HepG2 (cell line): ENCODE data around the gene VWA3A. TPM values are rescaled to one million over a fixed set of nuclear protein-coding genes. Genes with fewer than 3 reads are reported as not detected.
A peak's percentile ranks its signal among the peaks of the same experiment; 100 is the strongest.

Experiments
- GMEB1 ChIP-seq: sonication (generic); formaldehyde crosslinking; IDR thresholded peaks from 2 replicates; pipeline ENCODE4 v1.5.1; 2020; ENCODE audit warnings: missing genetic modification reagents, mild to moderate bottlenecking, borderline replicate concordance
- NFIC ChIP-seq: IDR thresholded peaks from 2 replicates; pipeline ENCODE4 v1.6.1; 2012; ENCODE audit warnings: mild to moderate bottlenecking, low read length, inconsistent platforms
- PAF1 ChIP-seq: IDR thresholded peaks from 2 replicates; pipeline ENCODE4 v1.6.1; 2016; ENCODE audit warnings: missing genetic modification reagents, missing compliant biosample characterization
- PHF8 ChIP-seq: sonication (generic); formaldehyde crosslinking; IDR thresholded peaks from 2 replicates; pipeline ENCODE4 v1.5.0; 2020; ENCODE audit warnings: missing genetic modification reagents
- RCOR2 ChIP-seq: IDR thresholded peaks from 2 replicates; pipeline ENCODE4 v1.6.1; 2016; ENCODE audit warnings: missing biosample characterization, missing genetic modification reagents
- RORA ChIP-seq: sonication (generic); formaldehyde crosslinking; IDR thresholded peaks from 2 replicates; pipeline ENCODE4 v1.5.0; 2020; ENCODE audit warnings: mild to moderate bottlenecking, missing genetic modification reagents, moderate library complexity
- SETDB1 ChIP-seq: sonication (generic); formaldehyde crosslinking; IDR thresholded peaks from 2 replicates; pipeline ENCODE4 v1.5.1; 2020; ENCODE audit warnings: missing genetic modification reagents, mild to moderate bottlenecking, borderline replicate concordance
- SP140L ChIP-seq: sonication (generic); formaldehyde crosslinking; IDR thresholded peaks from 2 replicates; pipeline ENCODE4 v1.4.0; 2020; ENCODE audit warnings: missing genetic modification reagents, borderline replicate concordance
- ZNF225 ChIP-seq: sonication (generic); formaldehyde crosslinking; IDR thresholded peaks from 2 replicates; pipeline ENCODE4 v1.4.0; 2020; ENCODE audit warnings: mild to moderate bottlenecking, missing genetic modification reagents
- ZNF629 ChIP-seq: sonication (generic); formaldehyde crosslinking; conservative IDR thresholded peaks from 2 replicates; pipeline ENCODE4 v1.5.0; 2020; ENCODE audit warnings: missing genetic modification reagents
- polyA plus RNA-seq, 8 experiments: library from polyadenylated mRNA; depleted of rRNA in 3 of 8; stranded (reverse) in 7 of 8; unstranded in 1 of 8; fragments of >200 nt; fragmentation: Illumina TruSeq in 4 of 8; extraction: Trizol in 4 of 8; gene quantifications; 2 replicates each; pipeline versions ENCODE4 v1.2.1 to v1.2.3, GENCODE V29; 2011 to 2016; ENCODE audit warnings: low read depth in 4 of 8, missing spikeins in 1 of 8, mixed read lengths in 1 of 8; ENCODE audit not compliant: insufficient read depth in 1 of 8
- total RNA-seq, 5 experiments: library from RNA; depleted of rRNA; stranded (reverse); fragments of >200 nt; fragmentation: Illumina TruSeq; extraction: Trizol; gene quantifications; 2 replicates each; pipeline ENCODE4 v1.2.3, GENCODE V29; 2016; ENCODE audit warnings: low read depth in 1 of 5
- TF ChIP-seq, protein P1 (sequence below): sonication (generic); formaldehyde crosslinking; IDR thresholded peaks from 2 replicates; pipeline ENCODE4 v1.4.0; 2020; ENCODE audit warnings: missing genetic modification reagents
- TF ChIP-seq, protein P2 (sequence below): sonication (generic); formaldehyde crosslinking; conservative IDR thresholded peaks from 2 replicates; pipeline ENCODE4 v1.8.0; 2022; ENCODE audit warnings: missing genetic modification reagents

Gene VWA3A
- total and polyA plus RNA-seq, 2 of the 13 experiments (the other 11 are each of a cell fraction or from before 2014, with no cell fraction given), result 0.03 to 0.07 TPM

DNA sequence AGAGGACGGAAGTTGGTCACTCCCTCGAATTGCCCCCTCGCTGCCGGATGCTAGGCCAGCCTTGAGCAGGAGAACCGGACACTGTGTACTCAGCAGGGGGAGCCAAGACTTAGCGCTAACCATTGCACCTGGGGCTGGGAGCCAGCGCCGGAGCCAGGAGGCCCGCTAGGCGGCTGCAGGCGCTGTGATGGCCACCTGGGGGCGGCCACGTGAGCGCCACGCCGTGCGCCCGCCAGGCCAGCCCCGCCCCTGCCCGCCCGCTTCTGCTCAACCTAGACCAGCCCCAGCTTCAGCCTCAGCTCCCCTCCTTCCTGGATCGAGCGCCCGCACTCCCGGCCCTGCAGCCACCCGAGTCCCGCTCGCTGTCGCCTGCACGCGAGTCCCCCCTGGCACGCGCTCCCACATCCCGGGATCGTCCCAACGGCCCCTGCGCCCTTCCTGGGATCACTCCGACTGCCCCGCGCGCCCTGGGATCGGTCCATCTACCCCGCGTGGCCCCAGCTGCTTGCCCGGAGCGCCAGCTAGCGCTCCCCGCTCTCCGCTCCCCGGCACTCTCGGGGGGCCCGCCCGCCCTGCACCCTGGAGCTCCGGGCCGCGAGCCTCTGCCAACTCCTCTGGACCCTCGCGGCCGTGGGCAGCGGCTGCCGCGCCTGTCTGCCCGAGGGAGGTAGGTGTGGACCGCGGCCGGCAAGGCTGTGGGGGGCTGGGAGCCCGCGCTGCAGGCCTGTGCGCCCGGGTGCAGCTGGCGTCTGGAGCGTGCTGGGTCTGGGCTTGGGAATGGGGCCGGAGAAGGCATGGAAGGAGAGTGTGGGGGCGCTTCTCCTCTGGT is 113.9 kb downstream of the VWA3A start, which contains the start of gene EEF2K (continued):
- TF ChIP-seq, protein P1, sequence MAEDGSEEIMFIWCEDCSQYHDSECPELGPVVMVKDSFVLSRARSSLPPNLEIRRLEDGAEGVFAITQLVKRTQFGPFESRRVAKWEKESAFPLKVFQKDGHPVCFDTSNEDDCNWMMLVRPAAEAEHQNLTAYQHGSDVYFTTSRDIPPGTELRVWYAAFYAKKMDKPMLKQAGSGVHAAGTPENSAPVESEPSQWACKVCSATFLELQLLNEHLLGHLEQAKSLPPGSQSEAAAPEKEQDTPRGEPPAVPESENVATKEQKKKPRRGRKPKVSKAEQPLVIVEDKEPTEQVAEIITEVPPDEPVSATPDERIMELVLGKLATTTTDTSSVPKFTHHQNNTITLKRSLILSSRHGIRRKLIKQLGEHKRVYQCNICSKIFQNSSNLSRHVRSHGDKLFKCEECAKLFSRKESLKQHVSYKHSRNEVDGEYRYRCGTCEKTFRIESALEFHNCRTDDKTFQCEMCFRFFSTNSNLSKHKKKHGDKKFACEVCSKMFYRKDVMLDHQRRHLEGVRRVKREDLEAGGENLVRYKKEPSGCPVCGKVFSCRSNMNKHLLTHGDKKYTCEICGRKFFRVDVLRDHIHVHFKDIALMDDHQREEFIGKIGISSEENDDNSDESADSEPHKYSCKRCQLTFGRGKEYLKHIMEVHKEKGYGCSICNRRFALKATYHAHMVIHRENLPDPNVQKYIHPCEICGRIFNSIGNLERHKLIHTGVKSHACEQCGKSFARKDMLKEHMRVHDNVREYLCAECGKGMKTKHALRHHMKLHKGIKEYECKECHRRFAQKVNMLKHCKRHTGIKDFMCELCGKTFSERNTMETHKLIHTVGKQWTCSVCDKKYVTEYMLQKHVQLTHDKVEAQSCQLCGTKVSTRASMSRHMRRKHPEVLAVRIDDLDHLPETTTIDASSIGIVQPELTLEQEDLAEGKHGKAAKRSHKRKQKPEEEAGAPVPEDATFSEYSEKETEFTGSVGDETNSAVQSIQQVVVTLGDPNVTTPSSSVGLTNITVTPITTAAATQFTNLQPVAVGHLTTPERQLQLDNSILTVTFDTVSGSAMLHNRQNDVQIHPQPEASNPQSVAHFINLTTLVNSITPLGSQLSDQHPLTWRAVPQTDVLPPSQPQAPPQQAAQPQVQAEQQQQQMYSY (CRISPR knock-in tag), result peak; percentile 80
- TF ChIP-seq ZNF629 (CRISPR knock-in tag) (peak; percentile 67), RCOR2 (peak; percentile 73; the same call in 1 of the 2 replicates), PHF8 (CRISPR knock-in tag) (peak; percentile 94), NFIC (no peak), SP140L (CRISPR knock-in tag) (0 out of 2 replicates have a peak, but pooled peaks have one; percentile 66), RORA (no peak), SETDB1 (CRISPR knock-in tag) (no peak), ZNF225 (CRISPR knock-in tag) (peak; percentile 86; the same call in 1 of the 2 replicates), PAF1 (CRISPR knock-in tag) (no peak), GMEB1 (CRISPR knock-in tag) (peak; percentile 88)
- TF ChIP-seq, protein P2, sequence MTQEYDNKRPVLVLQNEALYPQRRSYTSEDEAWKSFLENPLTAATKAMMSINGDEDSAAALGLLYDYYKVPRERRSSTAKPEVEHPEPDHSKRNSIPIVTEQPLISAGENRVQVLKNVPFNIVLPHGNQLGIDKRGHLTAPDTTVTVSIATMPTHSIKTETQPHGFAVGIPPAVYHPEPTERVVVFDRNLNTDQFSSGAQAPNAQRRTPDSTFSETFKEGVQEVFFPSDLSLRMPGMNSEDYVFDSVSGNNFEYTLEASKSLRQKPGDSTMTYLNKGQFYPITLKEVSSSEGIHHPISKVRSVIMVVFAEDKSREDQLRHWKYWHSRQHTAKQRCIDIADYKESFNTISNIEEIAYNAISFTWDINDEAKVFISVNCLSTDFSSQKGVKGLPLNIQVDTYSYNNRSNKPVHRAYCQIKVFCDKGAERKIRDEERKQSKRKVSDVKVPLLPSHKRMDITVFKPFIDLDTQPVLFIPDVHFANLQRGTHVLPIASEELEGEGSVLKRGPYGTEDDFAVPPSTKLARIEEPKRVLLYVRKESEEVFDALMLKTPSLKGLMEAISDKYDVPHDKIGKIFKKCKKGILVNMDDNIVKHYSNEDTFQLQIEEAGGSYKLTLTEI, result no peak

Other genes with a start within 250 kb of the VWA3A start
- 18.8 and 33.9 TPM in 2 replicates for gene NPIPB4, start 234.8 kb upstream of the VWA3A start, total RNA-seq (2016; rRNA removed; fragmentation: Illumina TruSeq; extraction: Trizol)
- 33.2 and 41.0 TPM in 2 replicates for gene NPIPB4, start 234.8 kb upstream of the VWA3A start, polyA plus RNA-seq (2011; rRNA removed)
- gene UQCRC2, start 139.2 kb upstream of the VWA3A start, total RNA-seq (2016; rRNA removed; fragmentation: Illumina TruSeq; extraction: Trizol), result 536 and 704 TPM in 2 replicates
- 346 and 442 TPM in 2 replicates for gene UQCRC2, start 139.2 kb upstream of the VWA3A start, polyA plus RNA-seq (2011; rRNA removed)
- gene PDZD9, start 91.4 kb upstream of the VWA3A start, total RNA-seq (2016; rRNA removed; fragmentation: Illumina TruSeq; extraction: Trizol), result not detected in 2 replicates
- not detected in 2 replicates for gene PDZD9, start 91.4 kb upstream of the VWA3A start, polyA plus RNA-seq (2011; rRNA removed)
- gene MOSMO, start 84.4 kb upstream of the VWA3A start, total RNA-seq (2016; rRNA removed; fragmentation: Illumina TruSeq; extraction: Trizol), result 19.1 and 26.7 TPM in 2 replicates
- gene MOSMO, start 84.4 kb upstream of the VWA3A start, polyA plus RNA-seq (2011; rRNA removed), result 29.2 and 32.6 TPM in 2 replicates
- gene SDR42E2, start 70.0 kb downstream of the VWA3A start, total RNA-seq (2016; rRNA removed; fragmentation: Illumina TruSeq; extraction: Trizol), result 0.11 TPM in 1 of 2 replicates, not detected in the other
- 0.05 TPM in 1 of 2 replicates, not detected in the other for gene SDR42E2, start 70.0 kb downstream of the VWA3A start, polyA plus RNA-seq (2011; rRNA removed)
- gene EEF2K, start 113.7 kb downstream of the VWA3A start, total RNA-seq (2016; rRNA removed; fragmentation: Illumina TruSeq; extraction: Trizol), result 14.3 and 23.8 TPM in 2 replicates
- gene EEF2K, start 113.7 kb downstream of the VWA3A start, polyA plus RNA-seq (2011; rRNA removed), result 20.0 and 22.0 TPM in 2 replicates
- 94.8 and 135 TPM in 2 replicates for gene POLR3E, start 204.9 kb downstream of the VWA3A start, total RNA-seq (2016; rRNA removed; fragmentation: Illumina TruSeq; extraction: Trizol)
- 262 and 280 TPM in 2 replicates for gene POLR3E, start 204.9 kb downstream of the VWA3A start, polyA plus RNA-seq (2011; rRNA removed)